Measurements from ENCODE around the gene ITPRIPL2. TPM values are rescaled to one million over a fixed set of nuclear protein-coding genes. Genes with fewer than 3 reads are reported as not detected.

ITPRIPL2 gene
- total RNA-seq, 1 experiment from 2014 or later = 8.7 TPM

DNA sequence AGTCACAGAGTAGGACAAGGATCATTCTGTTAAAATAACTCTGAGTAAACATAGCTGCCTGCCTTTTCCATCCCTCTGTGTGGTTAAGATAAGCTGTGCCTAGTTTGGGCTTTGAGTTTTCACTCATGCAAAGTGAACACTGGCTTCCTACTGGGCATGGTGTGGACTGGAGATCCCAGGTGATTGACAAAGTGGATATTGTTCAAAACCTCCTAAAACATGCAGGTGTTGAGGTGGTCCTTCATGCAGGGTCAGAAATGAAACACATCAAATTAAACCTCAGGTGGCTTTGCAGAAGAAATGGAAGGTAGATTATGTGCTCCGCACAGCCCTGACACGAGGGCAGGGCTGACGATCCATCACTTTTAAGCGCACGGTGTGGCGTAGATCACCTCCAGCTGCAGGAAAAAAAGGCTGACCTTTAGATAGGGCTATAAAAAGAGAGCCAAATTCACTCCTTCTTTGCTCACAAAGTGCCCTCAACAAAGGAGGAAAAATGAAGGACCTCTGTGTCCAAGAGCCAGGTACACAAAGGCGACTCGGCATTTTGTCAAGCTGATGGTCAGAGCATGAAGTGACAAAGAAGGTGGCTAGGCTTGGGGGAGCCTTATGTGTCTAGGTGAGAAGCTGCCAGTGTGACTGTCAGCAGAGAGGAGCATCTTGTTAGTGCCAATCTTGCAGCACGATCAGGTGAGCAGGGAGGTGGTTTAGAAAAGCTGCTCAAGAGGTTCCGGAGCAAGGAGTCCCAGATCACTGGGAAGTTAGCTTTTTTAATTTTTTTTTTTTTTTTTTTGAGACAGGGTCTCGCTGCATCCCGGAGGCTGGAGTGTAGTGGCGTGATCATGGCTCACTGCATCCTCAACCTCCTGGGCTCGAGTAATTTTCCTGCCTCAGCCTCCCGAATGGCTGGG, 19.9 kb upstream of the ITPRIPL2 start:
- no peak for DNase-seq (ENCODE audit: low spot score)

DNA sequence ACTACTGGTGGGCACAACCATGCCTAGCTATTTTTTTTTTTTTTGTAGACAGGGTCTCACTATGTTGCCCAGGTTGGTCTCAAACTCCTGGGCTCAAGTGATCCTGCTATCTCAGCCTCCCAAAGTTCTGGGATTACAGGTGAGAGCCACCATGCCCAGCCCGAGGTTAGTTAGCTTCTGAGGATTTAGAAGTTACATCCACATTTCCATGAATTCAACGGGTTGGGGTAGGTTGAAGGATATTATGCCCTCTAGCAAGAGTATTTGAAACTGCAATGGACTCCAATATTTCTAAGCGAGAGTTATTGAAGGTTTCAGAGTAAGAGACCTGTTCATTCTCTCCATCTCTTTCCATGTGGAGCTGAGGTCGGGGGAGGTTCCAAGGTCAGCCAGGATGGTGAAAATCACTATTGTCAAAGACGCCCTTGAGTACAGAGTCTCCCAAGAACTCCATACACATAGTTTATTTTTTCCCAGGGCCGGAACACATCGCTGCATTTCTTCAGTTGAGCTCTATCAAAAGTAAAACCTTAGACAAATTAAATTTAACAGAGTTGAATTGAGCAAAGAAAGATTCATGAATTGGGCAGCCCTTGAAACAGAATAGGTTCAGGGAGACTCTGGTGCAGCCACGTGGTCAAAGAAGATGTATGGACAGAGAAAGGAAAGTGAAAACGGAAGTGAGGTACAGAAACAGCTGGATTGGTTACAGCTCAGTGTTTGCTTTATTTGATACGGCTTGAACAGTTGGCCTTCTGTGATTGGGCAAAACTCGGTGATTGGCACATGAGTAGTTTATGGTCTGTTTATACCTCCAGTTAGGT, 19.0 kb upstream of the ITPRIPL2 start:
- DNase-seq (ENCODE audit: low spot score) = peak; percentile 67

DNA sequence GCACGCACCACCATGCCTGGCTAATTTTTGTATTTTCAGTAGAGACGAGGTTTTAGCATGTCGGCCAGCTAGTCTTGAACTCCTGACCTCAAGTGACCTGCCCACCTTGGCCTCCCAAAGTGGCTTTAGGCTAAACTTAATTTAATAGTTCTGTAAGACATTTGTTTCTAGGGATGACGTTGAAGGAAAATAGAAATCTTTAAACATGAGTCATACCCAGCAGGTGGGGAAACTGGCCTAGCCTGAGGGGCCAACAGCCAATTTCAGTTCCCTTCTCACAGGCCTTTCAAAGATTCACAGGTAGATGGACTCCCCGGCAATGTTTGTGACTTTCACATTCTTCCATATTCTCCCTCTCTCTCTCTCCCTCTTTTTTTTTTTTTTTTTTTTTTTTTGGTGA, 18.1 kb upstream of the ITPRIPL2 start:
- DNase-seq (ENCODE audit: low spot score) = peak; percentile 24

DNA sequence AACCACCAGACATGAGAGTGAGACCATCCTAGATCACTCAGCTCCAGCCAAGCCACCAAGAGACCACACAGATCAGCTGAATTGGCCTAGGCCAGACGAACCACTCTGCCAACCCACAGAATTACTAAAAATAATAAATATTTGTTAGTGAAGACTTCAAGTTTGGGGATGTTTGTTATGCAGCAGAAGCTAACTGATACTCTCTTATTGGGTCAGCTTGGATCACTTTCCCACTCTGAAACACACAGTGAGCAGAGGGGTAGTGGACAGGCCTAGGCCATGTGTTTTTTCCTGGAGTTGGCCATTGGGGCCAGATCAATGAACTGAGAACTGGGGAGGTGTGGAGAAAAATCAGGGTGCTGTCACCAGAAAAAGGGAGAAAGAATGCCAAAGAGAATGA, 15.6 kb upstream of the ITPRIPL2 start:
- DNase-seq (ENCODE audit: low spot score) = no peak

DNA sequence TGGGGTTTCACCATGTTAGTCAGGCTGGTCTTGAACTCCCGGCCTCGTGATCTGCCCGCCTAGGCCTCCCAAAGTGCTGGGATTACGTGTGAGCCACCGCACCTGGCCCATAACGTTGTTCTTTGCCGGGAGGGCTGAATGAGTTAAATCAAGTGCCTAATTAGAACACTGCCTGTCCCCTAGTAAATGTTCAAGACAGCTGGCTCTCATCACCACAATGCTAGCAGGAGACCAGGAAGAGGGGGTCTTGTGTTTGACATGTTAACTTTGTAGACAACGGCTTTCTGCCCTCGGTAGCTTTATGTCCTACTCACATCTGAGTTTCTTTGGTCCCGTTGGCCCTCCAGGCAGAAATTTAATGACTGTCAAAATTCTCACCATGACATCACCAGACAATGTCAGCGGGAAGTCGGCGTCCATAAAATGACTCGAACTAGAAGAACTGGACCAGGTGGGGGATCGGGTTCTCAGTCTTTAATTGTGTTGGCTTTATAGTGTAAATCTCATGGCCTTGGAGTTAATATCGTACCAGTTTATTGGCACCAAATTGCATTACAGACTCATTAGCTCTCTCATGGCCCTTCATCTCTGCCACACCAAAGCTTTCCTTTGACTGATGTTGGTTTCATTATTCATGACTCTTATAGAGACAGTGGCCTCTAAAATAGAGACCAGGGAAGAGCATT, 11.4 kb upstream of the ITPRIPL2 start:
- DNase-seq (ENCODE audit: low spot score) = no peak

DNA sequence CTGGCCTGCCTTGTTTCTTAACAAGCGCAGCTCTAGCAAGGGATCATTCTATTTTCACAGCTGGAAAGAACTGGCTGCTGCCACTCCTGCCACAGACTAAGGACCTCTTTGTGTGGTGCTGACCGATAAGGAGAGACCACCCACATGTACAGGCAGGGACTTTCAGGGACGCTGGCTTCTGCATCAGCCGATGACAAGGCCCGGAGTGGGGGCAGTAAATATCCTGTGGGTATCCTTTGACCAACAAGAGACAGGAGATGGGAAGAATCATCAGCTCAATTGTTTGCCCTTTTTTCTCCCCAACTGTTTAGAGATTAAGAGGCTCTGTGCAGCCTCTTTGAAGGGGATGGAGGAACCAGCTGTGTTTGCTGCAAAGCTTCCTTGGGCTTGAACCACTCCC, 9.2 kb upstream of the ITPRIPL2 start:
- no peak for DNase-seq (ENCODE audit: low spot score)

DNA sequence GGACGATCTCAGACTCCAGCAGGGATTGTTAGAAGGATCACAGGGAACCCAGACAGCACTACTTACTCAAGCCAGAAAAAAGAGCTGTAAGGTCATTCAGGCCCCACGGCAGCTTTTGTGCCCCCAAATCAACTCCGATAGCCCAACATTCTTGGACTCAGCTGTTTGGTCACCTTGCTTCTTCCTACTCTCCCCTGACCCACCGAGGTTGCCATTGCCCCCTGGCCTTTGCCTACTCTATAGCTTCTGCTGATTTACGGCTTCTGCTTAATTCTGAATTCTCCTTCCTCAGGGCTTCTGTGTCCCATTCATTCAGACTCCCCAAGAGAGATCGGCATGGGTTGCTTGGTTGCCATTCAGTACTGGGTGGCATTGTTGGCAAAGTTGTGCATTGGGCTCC, 8.6 kb upstream of the ITPRIPL2 start:
- no peak for DNase-seq (ENCODE audit: low spot score)

DNA sequence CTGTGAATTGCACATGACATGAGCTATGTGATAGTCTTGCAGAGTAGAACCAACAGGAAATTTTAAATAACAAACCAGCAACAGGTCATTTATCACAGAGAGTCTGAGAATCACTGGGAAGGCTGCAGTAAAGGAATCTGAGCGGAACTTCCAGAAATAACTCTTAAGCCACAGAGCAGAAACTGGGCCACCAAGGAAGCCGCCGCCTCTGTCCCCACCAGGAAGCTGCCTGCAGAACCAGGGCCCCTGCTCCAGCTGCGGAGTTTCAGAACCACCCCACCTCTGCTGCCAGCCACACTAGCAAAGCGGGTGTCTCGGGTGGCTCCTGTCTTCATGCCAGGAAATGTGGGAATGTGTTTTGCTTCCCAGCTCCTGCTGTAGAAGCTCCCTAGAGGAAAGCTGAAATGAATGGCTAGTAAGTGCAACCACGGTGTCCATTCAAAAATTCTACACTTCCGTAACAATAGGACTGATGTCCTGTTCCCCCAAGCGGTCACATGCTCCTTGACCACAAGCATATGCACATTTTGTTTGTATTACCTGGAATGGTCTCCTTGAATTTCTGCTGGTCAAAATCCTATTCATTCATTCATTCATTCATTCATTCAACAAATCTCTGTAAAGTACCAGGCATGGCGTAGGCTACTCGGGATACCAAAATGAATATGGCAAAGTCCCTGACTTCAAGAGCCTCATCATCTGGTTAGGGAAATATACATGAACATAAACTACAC, 7.7 kb upstream of the ITPRIPL2 start:
- no peak for DNase-seq (ENCODE audit: low spot score)

DNA sequence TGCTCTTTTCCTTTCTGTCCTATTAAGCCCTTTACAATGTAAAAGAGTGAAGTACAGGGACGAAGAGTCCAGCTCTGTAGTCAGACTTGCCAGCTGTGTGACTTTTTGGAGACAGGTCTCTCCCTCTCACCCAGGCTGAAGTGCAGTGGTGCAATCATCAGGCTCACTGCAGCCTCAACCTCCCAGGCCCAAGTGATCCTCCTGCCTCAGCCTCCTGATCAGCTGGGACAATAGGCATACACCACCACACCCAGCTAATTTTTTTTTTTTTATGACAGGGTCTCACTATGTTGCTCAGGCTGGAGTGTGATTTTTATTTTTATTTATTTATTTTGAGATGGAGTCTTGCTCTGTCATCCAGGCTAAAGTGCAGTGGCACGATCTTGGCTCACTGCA, 7.1 kb upstream of the ITPRIPL2 start:
- no peak for DNase-seq (ENCODE audit: low spot score)

DNA sequence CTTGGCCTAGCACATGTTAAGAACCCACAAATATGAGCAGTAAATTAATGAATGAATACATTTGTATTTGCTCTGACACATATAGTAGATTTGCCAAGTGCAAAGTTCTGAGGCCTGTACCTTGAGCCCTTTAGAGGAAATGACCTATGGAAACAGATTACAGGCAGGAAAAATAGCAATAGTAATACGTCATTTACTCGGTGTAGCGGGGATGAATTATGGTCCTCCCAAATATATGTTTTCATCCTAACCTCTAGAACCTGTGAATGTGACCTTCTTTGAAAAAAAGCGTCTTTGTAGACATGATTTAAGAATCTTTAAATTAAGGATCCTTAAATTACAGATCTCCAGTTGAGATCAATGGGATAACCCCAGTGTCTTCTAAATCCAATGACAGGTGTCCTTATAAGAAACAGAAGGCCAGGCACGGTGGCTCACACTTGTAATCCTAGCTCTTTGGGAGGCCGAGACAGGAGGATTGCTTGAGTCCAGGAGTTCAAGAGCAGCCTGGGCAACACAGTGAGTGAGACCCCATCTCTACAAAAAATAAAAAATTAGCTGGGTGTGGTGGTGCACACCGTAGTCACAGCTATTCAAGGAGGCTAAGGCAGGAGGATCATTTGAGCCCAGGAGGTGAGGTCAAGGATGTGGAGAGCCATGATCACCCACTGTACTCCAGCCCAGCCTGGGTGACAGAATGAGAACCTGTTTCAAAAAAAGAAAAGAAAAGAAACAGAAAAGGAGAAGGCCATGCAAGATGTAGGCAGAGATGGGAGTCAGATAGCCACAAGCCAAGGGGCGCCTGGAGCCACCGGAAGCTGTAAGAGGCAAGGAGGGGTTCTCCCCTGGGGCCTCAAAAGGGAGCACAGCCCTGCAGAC, 5.1 kb upstream of the ITPRIPL2 start:
- no peak for DNase-seq (ENCODE audit: low spot score)

DNA sequence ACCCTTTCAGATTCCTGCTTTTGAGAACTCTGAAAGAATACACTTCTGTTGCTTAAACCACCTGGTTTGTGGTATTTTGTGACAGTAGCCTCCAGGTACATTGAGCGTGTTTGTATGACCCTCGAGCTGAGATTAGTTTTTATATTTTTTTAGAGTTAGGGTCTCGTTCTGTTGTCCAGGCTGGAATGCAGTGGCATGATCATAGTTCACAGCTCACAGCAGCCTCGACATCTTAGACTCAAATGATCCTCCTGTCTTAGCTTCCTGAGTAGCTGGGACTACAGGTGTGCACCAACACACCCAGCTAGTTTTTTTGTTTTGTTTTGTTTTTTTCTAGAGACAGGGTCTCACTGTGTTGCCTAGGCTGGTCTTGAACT, 4.5 kb upstream of the ITPRIPL2 start:
- DNase-seq (ENCODE audit: low spot score) = no peak

DNA sequence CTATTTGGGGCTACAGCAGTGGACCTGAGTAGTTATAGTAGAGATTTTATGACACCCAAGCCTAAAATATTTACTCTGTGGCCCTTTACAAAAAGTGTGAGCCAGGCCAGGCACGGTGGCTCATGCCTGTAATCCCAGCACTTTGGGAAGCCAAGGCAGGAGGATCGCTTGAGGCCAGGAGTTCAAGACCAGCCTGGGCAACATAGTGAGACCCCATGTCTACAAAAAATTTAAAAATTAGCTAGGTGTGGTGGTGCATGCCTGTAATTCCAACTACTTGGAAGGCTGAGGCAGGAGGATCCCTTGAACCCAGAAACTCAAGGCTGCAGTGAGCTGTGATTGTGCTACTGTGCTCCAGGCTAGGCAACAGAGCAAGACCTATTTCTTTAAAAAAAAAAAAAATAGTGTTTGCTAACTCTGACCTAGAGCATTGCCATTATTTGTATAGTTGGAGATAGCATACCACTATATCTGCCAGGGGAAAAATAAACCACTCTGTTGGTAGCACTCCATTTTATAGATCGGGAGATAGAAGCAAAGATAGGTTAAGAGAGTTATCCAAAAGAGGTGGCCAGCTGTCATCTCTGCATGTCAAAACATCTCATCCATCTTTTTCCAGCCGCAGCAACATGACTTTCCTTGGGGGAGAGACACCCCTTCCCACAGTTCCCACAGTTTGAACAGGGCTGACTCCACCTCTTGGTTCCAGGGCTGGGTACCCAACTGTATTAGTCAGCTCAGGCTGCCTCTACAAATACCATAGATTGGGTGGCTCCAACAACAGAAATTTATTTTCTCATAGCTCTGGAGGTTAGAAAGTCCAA, 3.0 kb upstream of the ITPRIPL2 start:
- DNase-seq (ENCODE audit: low spot score) = no peak

DNA sequence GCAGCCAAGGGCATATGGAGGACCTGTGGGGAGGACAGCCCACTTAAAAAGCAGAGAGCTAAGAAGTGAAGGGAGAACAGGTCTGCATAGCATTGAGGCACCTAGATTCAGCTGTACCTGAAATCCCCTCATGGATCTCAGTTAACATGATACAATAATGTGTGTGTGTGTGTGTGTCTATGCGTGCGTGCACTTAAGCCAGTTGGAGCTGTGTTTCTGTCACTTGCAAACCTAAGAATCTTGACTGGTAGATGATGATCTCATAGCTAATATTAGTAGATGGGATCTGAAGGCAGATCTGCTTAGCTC, 1.7 kb upstream of the ITPRIPL2 start:
- DNase-seq (ENCODE audit: low spot score) = no peak

DNA sequence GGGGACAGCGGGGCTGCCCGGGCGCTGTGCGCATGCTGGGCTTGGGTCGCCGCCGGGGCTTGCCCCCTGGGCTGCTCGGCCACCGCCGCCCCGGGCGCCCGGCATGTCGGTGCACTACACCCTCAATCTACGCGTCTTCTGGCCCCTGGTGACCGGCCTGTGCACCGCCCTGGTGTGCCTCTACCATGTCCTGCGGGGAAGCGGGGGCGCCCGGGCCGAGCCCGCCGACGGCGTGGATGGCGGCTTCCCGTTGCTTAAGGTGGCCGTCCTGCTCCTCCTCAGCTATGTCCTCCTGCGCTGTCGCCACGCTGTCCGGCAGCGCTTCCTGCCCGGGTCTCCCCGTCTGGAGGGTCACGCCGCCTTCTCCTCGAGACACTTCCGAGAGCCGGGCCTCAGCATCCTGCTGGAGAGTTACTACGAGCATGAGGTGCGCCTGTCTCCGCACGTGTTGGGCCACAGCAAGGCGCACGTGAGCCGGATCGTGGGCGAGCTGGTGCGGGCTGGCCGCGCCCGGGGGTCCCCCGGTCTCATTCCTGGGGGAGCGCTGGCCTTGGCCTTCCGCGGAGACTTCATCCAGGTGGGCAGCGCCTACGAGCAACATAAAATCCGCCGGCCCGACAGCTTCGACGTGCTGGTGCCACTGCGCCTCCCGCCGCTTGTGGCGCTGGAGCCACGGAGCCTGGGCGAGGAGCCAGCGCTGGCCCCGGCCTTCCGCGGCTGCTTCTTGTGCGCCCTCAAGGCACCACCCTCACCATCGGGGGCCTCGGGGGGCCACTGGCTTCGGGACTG, 789 bp downstream of the ITPRIPL2 start:
- no peak for DNase-seq (ENCODE audit: low spot score)

DNA sequence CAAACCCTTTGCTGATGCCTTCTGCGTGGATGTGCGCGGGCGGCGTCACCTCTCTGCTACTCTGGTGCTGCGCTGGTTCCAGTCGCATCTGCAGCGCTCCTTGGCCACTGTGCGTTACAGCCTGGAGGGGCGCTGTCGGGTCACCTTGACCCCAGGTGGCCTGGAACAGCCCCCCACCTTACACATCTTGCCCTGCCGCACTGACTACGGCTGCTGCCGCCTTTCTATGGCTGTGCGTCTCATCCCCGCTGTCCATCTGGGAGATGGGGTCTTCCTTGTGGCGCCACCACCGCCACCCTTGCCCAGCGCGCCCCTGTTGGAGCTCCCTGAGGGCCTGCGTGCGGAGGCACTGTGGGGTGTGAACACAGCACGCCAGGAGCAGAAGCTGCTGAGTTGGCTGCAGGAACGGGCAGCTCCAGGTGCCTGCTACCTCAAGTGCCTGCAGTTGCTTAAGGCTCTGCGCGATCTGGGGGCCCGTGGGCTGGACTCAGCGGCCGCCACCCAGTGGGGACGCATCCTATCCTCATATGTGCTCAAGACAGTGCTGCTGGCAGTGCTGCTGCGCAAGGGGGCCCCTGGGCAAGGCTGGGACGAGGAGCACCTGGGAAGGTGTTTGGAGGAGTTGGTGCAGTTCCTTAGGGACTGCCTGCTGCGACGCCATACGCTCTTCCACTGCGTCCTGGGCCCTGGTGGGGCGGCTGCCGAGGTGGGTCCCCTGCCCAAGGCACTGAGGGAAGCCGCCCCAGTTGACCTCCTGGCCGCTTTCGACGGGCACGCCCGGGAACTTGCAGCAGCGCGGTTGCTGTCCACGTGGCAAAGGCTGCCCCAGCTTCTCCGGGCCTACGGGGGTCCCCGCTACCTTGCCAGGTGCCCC, 1.6 kb downstream of the ITPRIPL2 start:
- no peak for DNase-seq (ENCODE audit: low spot score)

DNA sequence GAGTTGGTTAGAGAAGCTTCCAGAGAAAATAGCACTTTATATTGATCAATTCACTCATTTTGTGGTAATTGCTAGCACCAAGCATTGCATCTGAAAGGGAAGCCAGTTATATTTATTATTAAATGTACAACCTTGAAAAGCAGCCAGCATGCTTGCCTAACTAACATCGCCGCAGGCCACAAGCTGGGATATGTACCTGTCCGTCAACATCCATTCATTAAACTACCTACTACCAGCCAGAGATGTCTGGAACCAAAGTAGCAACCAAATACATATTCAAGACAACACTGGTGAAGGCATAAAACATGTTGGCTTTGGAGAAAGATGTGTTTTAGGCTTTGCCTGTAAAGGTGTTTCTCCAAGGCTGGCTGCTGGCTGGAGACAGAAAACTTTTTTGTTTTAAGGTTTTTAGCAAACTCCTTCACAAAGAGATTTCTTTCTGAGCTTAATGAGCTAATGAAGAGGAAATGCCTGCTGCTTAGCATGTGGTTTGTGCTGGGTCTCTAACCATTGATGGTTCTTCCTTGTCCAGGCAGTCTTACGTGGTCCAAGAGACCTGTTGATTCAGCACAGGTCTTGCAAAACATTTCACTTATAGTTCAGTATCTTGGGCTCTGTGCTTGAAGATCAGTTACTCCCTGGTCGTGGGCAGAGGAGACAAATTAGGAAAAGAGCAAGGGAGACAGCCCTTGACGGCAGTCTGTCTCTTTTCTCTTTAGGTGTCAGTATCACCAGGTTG, 3.1 kb downstream of the ITPRIPL2 start:
- DNase-seq (ENCODE audit: low spot score) = no peak

DNA sequence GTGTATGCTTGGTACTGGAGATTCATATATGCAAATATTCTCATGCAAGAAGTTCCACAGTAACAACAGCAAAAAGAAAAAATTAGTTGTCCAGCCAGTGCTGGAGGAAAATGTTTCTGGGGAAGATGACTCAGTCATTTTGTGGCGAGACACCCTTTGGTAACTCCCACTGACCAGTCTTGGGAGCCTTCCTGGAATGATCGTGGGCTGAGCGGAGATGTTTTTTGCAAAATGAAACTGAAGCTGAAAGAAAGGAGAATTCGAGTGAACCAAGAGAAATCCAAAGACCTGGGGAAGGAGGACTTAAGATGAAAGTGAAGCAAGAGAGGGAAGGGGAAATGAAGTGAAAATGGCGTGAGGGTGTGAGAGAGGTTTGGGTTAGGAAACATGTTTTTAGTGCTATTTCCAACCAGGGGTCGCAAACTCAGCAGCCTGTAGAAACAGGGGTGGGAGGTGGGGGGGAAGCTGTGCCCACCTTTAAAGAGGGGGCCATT, 5.2 kb downstream of the ITPRIPL2 start:
- peak; percentile 84 for DNase-seq (ENCODE audit: low spot score)

All from H4 (cell line).